Loucy (cell line): Measurements from ENCODE around the gene FAM217A.

Source experiments
- EZH2phosphoT487 ChIP-seq: fragments of 200-600 bp; IDR thresholded peaks from 2 replicates; pipeline ENCODE4 v1.6.1; 2018; ENCODE audit warnings: antibody characterized with exemption, mild to moderate bottlenecking, moderate library complexity, borderline replicate concordance
- TF ChIP-seq, protein P1 (sequence below): fragments of 200-600 bp; sonication (generic); conservative IDR thresholded peaks from 2 replicates; pipeline ENCODE4 v1.5.1; 2014; ENCODE audit warnings: mild to moderate bottlenecking, antibody characterized with exemption, low read length

GRCh38 chr6:4028051-4028450, 50.9 kb downstream of the FAM217A start:
- TF ChIP-seq, protein P1, sequence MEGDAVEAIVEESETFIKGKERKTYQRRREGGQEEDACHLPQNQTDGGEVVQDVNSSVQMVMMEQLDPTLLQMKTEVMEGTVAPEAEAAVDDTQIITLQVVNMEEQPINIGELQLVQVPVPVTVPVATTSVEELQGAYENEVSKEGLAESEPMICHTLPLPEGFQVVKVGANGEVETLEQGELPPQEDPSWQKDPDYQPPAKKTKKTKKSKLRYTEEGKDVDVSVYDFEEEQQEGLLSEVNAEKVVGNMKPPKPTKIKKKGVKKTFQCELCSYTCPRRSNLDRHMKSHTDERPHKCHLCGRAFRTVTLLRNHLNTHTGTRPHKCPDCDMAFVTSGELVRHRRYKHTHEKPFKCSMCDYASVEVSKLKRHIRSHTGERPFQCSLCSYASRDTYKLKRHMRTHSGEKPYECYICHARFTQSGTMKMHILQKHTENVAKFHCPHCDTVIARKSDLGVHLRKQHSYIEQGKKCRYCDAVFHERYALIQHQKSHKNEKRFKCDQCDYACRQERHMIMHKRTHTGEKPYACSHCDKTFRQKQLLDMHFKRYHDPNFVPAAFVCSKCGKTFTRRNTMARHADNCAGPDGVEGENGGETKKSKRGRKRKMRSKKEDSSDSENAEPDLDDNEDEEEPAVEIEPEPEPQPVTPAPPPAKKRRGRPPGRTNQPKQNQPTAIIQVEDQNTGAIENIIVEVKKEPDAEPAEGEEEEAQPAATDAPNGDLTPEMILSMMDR, result no peak
- TF ChIP-seq EZH2phosphoT487, result no peak
